Measurements from ENCODE around the gene COL27A1.

Gene COL27A1

GRCh38 chr9:114230068-114230467 is 74.7 kb downstream of the COL27A1 start:
- DNase-seq = no peak

DNA sequence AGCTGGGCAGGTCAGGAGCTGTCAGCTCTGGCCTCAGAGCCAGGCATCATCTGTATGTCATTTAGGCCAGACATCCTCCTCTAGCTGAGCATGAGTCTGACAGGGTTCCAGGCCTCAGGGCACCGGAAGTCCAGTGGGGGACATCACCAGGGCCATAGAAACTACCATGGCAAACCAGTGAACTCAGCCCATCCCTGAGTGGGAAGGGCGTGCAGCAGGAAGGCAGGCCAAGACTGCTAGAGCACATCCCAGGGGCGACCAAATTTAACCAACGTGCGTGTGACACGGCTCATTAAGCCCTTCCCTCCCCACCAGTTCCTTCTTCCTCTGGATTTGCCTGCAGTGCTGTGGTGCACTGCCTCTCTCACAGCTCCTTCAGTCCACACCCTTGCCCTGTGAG is 75.9 kb downstream of the COL27A1 start:
- DNase-seq = no peak

DNA sequence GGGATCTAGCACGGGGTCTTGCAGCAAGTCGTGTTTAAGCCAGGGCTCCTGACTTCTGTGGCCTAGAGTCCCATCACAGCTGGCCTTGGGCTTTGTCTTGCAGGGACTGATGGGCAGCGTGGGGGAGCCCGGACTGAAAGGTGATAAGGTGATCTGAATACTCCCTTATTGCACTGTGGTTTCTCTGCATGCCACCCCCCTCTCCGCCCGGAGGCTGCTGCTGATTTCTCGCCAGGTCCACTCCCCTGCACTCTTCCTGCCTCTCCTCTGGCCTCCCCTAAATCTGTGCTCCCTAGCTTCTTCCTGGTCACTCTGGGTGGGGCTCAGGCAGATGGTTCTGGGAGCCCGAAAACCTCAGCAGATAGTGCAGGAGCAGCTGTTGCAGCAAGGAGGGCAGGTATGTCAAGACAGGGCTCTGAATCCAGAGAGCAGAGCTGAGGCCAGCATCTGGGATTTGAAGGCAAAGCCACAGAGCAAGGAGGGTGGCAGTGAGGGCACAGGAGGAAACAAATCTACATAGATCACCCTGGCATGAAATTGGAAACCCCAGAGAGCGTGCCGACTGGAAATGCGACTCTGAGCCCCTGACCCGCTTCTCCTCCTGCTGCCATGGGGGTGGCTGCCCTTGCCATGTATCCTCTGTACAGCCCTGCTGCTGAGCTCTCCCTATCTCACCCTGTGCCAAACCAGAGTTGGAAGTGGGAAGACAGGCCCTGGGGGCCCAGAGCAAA is 76.5 kb downstream of the COL27A1 start:
- no peak for DNase-seq

DNA sequence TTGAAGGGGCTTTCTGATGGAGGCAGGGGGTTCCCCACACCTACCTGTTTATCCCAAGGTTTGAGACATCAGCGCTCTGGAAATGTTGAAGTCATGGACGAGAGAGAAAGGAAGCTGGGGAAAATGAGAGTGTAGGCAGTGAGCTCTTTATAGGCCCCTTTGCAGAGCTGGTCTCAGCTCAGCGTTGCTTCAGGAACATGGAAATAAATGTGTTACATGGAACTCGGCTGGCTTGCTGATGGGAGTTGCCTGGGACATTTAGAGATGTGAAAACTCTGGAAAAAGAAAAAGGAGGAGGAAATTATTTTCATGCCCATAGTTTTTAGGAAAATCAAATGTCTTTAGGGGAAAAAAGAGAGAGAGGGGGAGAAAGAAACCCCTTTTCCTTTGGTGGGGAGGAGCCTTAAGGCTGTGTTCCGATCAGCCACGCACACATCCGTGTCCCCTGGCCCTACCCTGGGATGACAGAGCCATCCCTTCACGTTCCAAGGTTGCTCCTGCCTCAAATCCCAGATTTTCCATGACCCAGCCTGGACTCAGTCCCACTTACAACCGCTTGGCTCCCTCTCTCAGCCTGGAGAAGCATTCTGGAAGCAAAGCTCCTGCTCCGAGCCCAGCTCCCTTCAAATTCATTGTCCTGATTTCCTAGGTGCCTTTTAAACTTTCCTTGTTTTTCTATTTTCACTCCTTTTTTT is 78.3 kb downstream of the COL27A1 start:
- DNase-seq = peak; percentile 59

- DNase-seq = peak; percentile 54
Observed at GRCh38 chr9:114235033-114235661, 79.8 kb downstream of the COL27A1 start.

DNA sequence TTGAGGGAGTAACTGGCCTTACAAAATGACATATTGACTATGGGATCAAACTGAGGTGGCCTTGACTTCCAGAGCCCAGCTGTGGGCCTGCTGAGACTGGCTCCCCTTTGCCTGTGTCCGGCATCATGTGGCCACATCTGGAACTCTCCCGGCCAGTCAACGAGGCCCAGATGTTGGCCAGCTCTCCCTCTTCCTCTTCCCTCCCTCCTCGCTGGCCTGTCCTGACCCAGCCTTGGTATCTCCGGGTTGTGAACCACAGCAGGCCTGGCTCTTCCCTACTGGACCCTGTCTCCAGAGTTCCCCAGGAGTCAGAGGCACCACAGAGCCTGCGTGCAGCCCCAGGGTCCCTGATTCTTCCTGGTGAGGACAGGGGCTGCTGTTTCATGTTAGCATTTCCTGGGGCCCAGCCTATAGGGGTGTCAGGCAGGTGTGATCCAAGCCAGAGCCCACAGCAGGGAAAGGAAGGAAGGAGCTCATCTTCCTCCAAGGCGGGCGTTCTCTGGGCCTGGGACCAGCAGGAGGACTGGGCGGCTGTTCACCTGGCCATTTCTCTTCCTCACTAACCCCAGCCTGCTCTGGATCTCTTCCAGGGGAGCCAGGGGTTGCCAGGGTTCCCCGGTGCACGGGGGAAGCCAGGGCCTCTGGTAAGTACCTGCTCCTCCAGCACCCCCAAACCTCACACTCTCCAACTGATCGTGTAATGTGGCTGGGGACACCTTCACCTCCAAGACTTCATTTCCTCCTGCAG is 81.2 kb downstream of the COL27A1 start:
- DNase-seq = no peak

GRCh38 chr9:114237247-114237646 is 81.9 kb downstream of the COL27A1 start:
- no peak for DNase-seq

DNA sequence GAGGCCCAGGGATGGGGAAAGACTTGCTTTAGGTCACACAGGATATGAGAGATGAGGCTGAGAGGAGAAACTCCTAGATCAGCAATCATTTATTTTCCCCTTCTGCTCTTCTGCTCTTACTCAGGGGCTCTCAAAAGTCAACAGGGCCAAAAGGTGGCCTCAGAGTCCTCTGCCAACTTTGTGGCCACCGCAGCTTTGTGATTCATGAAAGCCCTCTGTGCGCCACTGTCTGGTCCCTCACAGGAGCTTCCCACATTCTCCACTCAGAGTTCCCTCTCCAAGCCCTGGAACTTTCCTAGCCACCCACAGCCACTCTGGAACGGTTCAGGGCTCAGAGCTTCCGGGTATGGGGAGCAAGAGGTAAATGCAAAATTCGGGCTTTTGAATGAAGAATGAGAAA is 82.4 kb downstream of the COL27A1 start:
- DNase-seq = no peak

- DNase-seq = no peak
Observed at GRCh38 chr9:114238472-114238871, 83.1 kb downstream of the COL27A1 start.

GRCh38 chr9:114238891-114239875 is 83.8 kb downstream of the COL27A1 start:
- DNase-seq = no peak

- no peak for DNase-seq
Observed at GRCh38 chr9:114240216-114240615, 84.9 kb downstream of the COL27A1 start.

- DNase-seq = no peak
Observed at GRCh38 chr9:114240647-114241558, 85.6 kb downstream of the COL27A1 start.

- peak; percentile 14 for DNase-seq
Observed at GRCh38 chr9:114242837-114243236, 87.5 kb downstream of the COL27A1 start.

GRCh38 chr9:114243240-114243639 is 87.9 kb downstream of the COL27A1 start:
- no peak for DNase-seq

DNA sequence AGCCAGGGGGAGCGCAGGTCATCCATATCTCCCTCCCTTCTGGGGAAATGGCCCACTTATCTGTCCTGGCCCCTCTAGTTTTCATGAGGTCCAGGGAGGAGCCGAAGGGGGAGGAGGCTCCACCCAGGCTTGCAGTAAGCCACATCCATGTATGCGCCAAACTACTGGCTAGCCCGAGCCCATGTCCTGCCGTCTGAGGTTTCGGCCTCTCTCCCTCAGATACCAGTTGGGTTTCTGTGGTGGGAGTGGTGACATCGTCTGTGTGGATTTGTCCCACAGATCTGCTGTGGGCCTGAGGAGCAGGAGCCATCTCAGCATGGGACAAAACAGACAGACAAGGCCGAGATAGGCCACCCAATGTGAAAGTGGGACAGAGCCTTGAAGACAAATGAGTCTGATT is 89.2 kb downstream of the COL27A1 start:
- DNase-seq = no peak

DNA sequence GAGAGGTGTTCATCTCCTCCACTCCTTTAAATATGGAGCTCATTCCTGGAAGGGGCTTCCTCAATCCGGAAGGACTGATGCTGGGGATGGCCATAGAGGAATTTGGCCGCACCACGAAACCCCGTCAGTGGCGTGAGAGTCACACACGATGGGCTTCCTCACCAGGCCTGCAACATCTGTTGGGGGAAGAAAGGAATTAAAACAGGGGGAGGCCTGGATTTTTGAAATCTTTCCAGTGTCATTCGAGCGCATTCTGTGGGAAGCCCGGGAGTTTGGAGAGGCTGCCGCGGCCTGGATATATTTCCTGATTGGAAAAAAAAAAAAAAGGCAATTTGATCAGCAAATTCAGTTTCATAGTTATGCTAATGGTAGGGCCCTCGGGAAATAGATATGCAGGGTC is 91.2 kb downstream of the COL27A1 start:
- DNase-seq = peak; percentile 60

- DNase-seq = no peak
Observed at GRCh38 chr9:114247077-114247476, 91.7 kb downstream of the COL27A1 start.

- no peak for DNase-seq
Observed at GRCh38 chr9:114247491-114247890, 92.2 kb downstream of the COL27A1 start.

GRCh38 chr9:114248299-114248707 is 93.0 kb downstream of the COL27A1 start:
- DNase-seq = no peak

GRCh38 chr9:114249424-114250234 is 94.3 kb downstream of the COL27A1 start:
- DNase-seq = no peak
